Colonic mucosa (tissue), 4 donors: Measurements from ENCODE around the gene DIPK1B. TPM values are rescaled to one million over a fixed set of nuclear protein-coding genes. Genes with fewer than 3 reads are reported as not detected.

Experiments used
- DNase-seq: peaks from one replicate; pipeline ENCODE4 v3.0.0-alpha.2; 2020
- H3K27ac ChIP-seq: fragments of 200-600 bp; one replicate; pipeline ENCODE4 v1.8.0; 2021
- H3K27me3 ChIP-seq: fragments of 200-600 bp; one replicate; pipeline ENCODE4 v1.8.0; 2021
- H3K36me3 ChIP-seq: fragments of 200-600 bp; one replicate; pipeline ENCODE4 v1.8.0; 2021
- H3K4me1 ChIP-seq: fragments of 200-600 bp; one replicate; pipeline ENCODE4 v1.8.0; 2021; ENCODE audit warnings: mild to moderate bottlenecking
- H3K4me3 ChIP-seq: fragments of 200-600 bp; one replicate; pipeline ENCODE4 v1.8.0; 2021
- H3K9ac ChIP-seq, 2 donors: one replicate each; pipeline ENCODE4 v1.7.0; 2013; ENCODE audit warnings: control low read depth in 2 of 2, low read depth in 2 of 2, low read length in 2 of 2
- H3K9me3 ChIP-seq: fragments of 200-600 bp; one replicate; pipeline ENCODE4 v1.8.0; 2021
- intact Hi-C: fragments of 100-400 bp; cut with DNase I; formaldehyde crosslinking; loops from one replicate; pipeline ENCODE4 v1.14.1; 2022
- total RNA-seq, 2 donors: library from RNA; stranded (reverse); fragmentation: NEBNext Ultra II Directional in 1 of 2; extraction: Animal tissue kit (Norgen Biotek cat#: 25700) in 1 of 2; gene quantifications; one replicate each; pipeline ENCODE4 v1.2.1, GENCODE V29; 2021
- TF ChIP-seq, protein P1 (sequence below): fragments of 200-600 bp; IDR thresholded peaks from one replicate; pipeline ENCODE4 v1.8.0; 2022; ENCODE audit warnings: antibody characterized with exemption, mild to moderate bottlenecking
- donor health status: healthy.
- donor health status: DM: no; HTN: no; CAD: no.
- donor health status: DM: no; HTN: no; CAD: no.

DIPK1B gene
- total RNA-seq, 2 donors from 2014 or later, result 0.82 to 2.8 TPM

DNA sequence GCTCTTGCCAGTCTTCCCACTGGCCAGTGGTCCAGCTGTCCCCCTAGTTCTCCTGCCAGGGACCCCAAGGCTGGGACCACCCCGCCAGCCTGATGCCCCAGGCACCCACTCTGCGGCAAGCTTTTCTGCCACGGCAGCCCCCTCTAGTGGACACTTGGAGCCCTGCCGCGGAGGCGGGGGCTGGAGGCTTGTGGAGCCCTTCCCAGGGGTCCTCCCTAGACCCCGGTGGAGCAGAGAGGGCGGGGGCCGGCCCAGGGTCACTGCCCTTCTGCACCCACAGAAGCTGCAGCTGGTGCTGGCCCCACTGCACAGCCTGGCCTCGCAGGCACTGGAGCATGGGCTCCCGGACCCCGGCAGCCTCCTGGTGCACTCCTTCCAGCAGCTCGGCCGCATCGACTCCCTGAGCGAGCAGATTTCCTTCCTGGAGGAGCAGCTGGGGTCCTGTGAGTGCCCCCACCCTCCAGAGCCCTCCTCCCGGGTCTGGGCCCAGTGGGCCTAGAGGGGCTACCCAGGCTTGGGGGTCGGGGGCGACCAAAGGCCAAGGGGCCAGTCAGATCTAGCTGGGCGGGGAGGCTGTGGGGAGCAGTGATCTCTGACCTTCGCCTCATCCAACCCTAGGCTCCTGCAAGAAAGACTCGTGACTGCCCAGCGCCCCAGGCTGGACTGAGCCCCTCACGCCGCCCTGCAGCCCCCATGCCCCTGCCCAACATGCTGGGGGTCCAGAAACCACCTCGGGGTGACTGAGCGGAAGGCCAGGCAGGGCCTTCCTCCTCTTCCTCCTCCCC, 40.5 kb upstream of the DIPK1B start:
- Histone ChIP-seq H3K36me3 (no peaks in the 10 kb centered on the region), H3K9me3 (no peaks in the 10 kb centered on the region), H3K4me3 (no peak overlapping the region), H3K27me3 (peaks cover 24% of the 10 kb centered on the region), H3K4me1 (no peaks in the 10 kb centered on the region), H3K27ac (no peak overlapping the region), H3K9ac (no peak overlapping the region)
- intact Hi-C loops, result no loop called here
- DNase-seq, result no peak
- TF ChIP-seq, protein P1, sequence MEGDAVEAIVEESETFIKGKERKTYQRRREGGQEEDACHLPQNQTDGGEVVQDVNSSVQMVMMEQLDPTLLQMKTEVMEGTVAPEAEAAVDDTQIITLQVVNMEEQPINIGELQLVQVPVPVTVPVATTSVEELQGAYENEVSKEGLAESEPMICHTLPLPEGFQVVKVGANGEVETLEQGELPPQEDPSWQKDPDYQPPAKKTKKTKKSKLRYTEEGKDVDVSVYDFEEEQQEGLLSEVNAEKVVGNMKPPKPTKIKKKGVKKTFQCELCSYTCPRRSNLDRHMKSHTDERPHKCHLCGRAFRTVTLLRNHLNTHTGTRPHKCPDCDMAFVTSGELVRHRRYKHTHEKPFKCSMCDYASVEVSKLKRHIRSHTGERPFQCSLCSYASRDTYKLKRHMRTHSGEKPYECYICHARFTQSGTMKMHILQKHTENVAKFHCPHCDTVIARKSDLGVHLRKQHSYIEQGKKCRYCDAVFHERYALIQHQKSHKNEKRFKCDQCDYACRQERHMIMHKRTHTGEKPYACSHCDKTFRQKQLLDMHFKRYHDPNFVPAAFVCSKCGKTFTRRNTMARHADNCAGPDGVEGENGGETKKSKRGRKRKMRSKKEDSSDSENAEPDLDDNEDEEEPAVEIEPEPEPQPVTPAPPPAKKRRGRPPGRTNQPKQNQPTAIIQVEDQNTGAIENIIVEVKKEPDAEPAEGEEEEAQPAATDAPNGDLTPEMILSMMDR, result peak; percentile 79

DNA sequence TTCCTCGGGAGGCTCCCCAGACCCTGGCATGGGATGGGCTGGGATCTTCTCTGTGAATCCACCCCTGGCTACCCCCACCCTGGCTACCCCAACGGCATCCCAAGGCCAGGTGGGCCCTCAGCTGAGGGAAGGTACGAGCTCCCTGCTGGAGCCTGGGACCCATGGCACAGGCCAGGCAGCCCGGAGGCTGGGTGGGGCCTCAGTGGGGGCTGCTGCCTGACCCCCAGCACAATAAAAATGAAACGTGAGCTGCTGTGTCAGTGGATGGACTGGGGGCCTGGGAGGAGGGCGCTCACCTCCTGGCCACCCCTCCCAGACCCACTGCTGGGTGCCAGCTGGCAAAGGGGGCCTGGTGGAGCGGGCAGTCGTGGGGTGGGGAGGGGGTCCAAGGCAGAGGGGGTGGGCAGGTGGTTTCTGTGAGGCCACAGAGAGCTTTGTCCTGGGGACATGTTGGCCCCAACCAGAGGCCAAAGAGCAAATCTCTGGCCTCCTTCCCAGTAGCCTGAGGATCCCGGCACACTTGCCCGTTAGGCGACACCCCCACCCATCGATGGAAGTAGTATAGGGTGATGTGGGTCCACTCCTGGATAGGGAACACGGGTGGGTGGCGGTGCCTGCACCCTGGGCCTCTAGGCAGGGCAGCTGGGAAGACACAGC, 39.8 kb upstream of the DIPK1B start:
- H3K9ac ChIP-seq, result no peak overlapping the region
- no peaks in the 10 kb centered on the region for H3K36me3 ChIP-seq
- no peak for DNase-seq
- TF ChIP-seq, protein P1, result no peak
- no peaks in the 10 kb centered on the region for H3K9me3 ChIP-seq
- H3K27me3 ChIP-seq, result peaks cover 18% of the 10 kb centered on the region
- H3K4me1 ChIP-seq, result no peaks in the 10 kb centered on the region
- intact Hi-C loops, result no loop called here
- H3K4me3 ChIP-seq, result no peak overlapping the region
- no peak overlapping the region for H3K27ac ChIP-seq

DNA sequence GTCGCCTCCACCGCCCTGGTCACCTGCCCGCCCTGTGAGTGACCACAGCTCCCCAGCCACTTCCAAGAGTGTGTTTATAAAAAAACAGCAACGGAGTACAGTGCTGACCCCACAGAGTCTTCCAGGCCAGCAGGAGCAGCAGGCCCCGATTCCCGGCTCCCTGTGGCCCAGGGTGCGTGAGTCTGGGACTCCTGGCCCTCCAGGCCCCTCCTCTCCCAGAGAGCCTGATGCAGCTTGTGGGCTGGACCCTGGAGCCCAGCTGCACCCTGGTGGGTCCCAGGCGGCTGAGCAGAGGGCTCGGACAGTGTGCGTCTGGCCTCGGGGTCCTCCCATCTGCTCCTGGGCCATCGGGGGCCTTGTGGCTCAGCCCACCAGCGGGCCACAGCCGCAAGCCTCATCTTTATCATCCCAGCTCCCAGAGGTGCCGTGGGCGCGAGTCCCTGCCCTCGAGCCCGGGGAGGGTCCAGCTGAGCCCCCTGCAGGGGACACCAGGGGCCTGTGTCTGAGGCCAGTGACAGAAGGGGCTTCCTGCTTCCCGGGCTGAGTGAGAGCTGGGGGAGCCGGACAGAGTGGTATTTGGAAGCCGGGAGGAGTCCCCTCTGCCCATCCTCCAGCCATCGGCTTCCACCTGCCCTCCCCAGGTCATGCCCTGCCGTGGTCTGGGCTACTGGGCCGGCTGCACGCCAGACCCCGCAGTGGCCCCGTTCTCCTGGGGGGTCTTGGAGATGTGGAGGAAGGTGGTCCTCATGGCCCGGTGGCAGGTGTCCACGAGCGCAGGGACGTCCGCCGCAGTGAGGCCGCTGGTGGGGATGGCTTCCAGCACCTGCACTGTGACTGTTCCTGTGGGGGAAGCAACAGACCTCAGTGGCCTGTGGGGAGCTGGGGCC, 39.0 kb upstream of the DIPK1B start:
- no peaks in the 10 kb centered on the region for H3K4me1 ChIP-seq

DNA sequence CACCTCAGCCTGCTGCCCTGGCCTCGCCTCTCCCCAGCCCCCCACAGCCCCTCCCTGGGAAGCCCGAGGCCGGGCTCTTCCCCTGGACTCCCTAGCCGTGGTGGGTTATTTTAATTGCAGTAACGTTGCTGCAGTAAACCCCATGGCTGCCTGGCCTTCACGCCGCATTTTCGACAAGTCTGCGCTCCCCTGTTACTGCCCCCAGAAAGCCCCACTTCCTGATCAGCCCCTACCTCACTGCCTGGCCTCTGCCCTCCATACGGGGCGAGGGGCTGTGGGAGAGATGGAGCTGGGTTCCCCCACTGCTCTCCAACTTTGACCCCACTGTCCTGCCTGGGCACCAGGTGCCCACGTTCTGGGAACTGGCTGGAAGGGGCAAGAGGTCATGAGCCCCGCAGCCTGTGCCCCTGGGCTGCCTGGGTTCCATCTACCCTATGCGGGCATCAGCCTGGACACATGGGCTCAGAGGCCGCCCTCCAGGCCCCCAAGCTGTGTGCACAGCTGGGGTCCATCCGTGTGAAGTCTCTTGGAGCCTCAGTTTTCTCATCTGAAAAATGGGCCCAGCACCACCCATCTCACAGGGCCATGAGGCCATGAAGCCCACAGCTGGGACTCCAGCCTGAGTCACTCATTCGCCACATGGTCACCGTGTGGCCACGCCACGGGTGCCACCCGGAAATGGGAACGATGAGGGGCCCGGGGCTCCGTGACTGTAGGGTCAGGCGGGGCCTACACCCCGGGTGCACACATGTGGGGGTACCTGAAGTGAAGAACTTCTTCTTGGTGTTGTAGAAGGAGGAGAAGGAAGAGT, 38.2 kb upstream of the DIPK1B start:
- H3K9ac ChIP-seq, result peak overlapping the region in 1 of 2 donors; percentile 26
- H3K4me3 ChIP-seq, result no peak overlapping the region
- no peaks in the 10 kb centered on the region for H3K9me3 ChIP-seq
- H3K36me3 ChIP-seq, result no peaks in the 10 kb centered on the region
- no peak overlapping the region for H3K27ac ChIP-seq
- intact Hi-C loops, result no loop called here
- peaks cover 10% of the 10 kb centered on the region for H3K27me3 ChIP-seq
- H3K4me1 ChIP-seq, result no peaks in the 10 kb centered on the region
- DNase-seq, result no peak
- TF ChIP-seq, protein P1, result no peak

More for the DNA sequence above, 39.0 kb upstream of the DIPK1B start:
- TF ChIP-seq, protein P1, result no peak
- no peak overlapping the region for H3K9ac ChIP-seq
- intact Hi-C loops, result no loop called here
- no peaks in the 10 kb centered on the region for H3K9me3 ChIP-seq
- peaks cover 11% of the 10 kb centered on the region for H3K27me3 ChIP-seq
- H3K27ac ChIP-seq, result no peak overlapping the region
- no peak for DNase-seq
- H3K36me3 ChIP-seq, result no peaks in the 10 kb centered on the region
- no peak overlapping the region for H3K4me3 ChIP-seq
